Ammon's horn (tissue), 1 donor: ENCODE results near the gene BCAN.
"Not testable (repeated sequence)": the region's sequence is repeated elsewhere in the genome, so short reads cannot be mapped to it uniquely, and the experiment has no call there.

ENCODE experiments used
- DNase-seq: peaks from one replicate; pipeline ENCODE4 v3.0.0-alpha.2; 2016; ENCODE audit warnings: low spot score

BCAN gene

GRCh38 chr1:156641761-156642264, at the start of gene BCAN:
Gene BCAN, plus strand, starts transcription at chr1:156642117. Its CDS starts 3,938 bp downstream, at chr1:156646055.
- peak; percentile 88 for DNase-seq

GRCh38 chr1:156592158-156592909, 49.6 kb upstream of the BCAN start:
- no peak for DNase-seq

- DNase-seq, result no peak
Observed at GRCh38 chr1:156592910-156593660, 48.8 kb upstream of the BCAN start.

GRCh38 chr1:156593661-156593989, 48.3 kb upstream of the BCAN start:
- no peak for DNase-seq

- DNase-seq, result no peak
Observed at GRCh38 chr1:156594190-156594589, 47.7 kb upstream of the BCAN start.

- no peak for DNase-seq
Observed at GRCh38 chr1:156595016-156595415, 46.9 kb upstream of the BCAN start.

GRCh38 chr1:156596426-156596825, 45.5 kb upstream of the BCAN start:
- no peak for DNase-seq

GRCh38 chr1:156598125-156598524, 43.8 kb upstream of the BCAN start:
- no peak for DNase-seq

- DNase-seq, result no peak
Observed at GRCh38 chr1:156598731-156599432, 43.0 kb upstream of the BCAN start.

- no peak for DNase-seq
Observed at GRCh38 chr1:156599811-156600210, 42.1 kb upstream of the BCAN start.

- DNase-seq, result no peak
Observed at GRCh38 chr1:156600733-156601121, 41.2 kb upstream of the BCAN start.

- peak; percentile 88 for DNase-seq
Observed at GRCh38 chr1:156601122-156601830, 40.6 kb upstream of the BCAN start, which contains the start of gene GPATCH4. Gene GPATCH4, minus strand, starts transcription at chr1:156601479.

GRCh38 chr1:156601892-156602291, 40.0 kb upstream of the BCAN start:
- no peak for DNase-seq

GRCh38 chr1:156602557-156602993, 39.3 kb upstream of the BCAN start:
- no peak for DNase-seq

- DNase-seq, result not testable (repeated sequence)
Observed at GRCh38 chr1:156607344-156607743, 34.6 kb upstream of the BCAN start.

GRCh38 chr1:156608036-156608674, 33.8 kb upstream of the BCAN start:
- peak; percentile 95 for DNase-seq

- no peak for DNase-seq
Observed at GRCh38 chr1:156608981-156609380, 32.9 kb upstream of the BCAN start.

- not testable (repeated sequence) for DNase-seq
Observed at GRCh38 chr1:156610072-156610471, 31.8 kb upstream of the BCAN start.

GRCh38 chr1:156612666-156613065, 29.3 kb upstream of the BCAN start:
- DNase-seq, result no peak

GRCh38 chr1:156615946-156616345, 26.0 kb upstream of the BCAN start:
- no peak for DNase-seq

- DNase-seq, result peak; percentile 93
Observed at GRCh38 chr1:156616463-156616862, 25.5 kb upstream of the BCAN start.
